Hepatocyte (in vitro differentiated cells): Measurements from ENCODE around the gene BCL10. TPM values are rescaled to one million over a fixed set of nuclear protein-coding genes. Genes with fewer than 3 reads are reported as not detected.

ENCODE experiments used
- DNase-seq: peaks from one replicate; pipeline ENCODE4 v3.0.0-alpha.2; 2016; ENCODE audit warnings: low spot score
- H2AFZ ChIP-seq: fragments of 200-600 bp; sonication (generic); 2 replicates; pipeline ENCODE4 v1.6.0; 2016; ENCODE audit warnings: antibody characterized with exemption, mild to moderate bottlenecking
- H3K27ac ChIP-seq: fragments of 200-600 bp; sonication (generic); 2 replicates; pipeline ENCODE4 v1.5.1; 2016; ENCODE audit warnings: mild to moderate bottlenecking
- H3K27me3 ChIP-seq: fragments of 200-600 bp; sonication (generic); 2 replicates; pipeline ENCODE4 v1.6.1; 2016
- H3K36me3 ChIP-seq: fragments of 200-600 bp; sonication (generic); replicated peaks from 2 replicates; pipeline ENCODE4 v1.5.1; 2016; ENCODE audit warnings: low read depth; ENCODE audit not compliant: insufficient read depth
- H3K4me1 ChIP-seq: fragments of 200-600 bp; sonication (generic); 2 replicates; pipeline ENCODE4 v1.5.1; 2016; ENCODE audit warnings: mild to moderate bottlenecking, moderate library complexity; ENCODE audit not compliant: insufficient read depth
- H3K4me2 ChIP-seq: fragments of 200-600 bp; sonication (generic); 2 replicates; pipeline ENCODE4 v1.6.0; 2016
- H3K4me3 ChIP-seq: fragments of 200-600 bp; sonication (generic); 2 replicates; pipeline ENCODE4 v1.5.1; 2016; ENCODE audit warnings: mild to moderate bottlenecking
- H3K79me2 ChIP-seq: fragments of 200-600 bp; sonication (generic); 2 replicates; pipeline ENCODE4 v1.6.0; 2017; ENCODE audit warnings: mild to moderate bottlenecking
- H3K9me2 ChIP-seq: fragments of 200-600 bp; sonication (generic); replicated peaks from 2 replicates; pipeline ENCODE4 v1.6.0; 2017; ENCODE audit warnings: mild to moderate bottlenecking; ENCODE audit not compliant: insufficient read depth
- H3K9me3 ChIP-seq: fragments of 200-600 bp; sonication (generic); 2 replicates; pipeline ENCODE4 v1.5.1; 2016; ENCODE audit warnings: low read depth, mild to moderate bottlenecking
- H4K20me1 ChIP-seq: fragments of 200-600 bp; sonication (generic); 2 replicates; pipeline ENCODE4 v1.6.0; 2016; ENCODE audit warnings: mild to moderate bottlenecking; ENCODE audit not compliant: insufficient read depth, poor library complexity, severe bottlenecking
- EZH2 ChIP-seq: fragments of 200-600 bp; sonication (generic); IDR thresholded peaks from 2 replicates; pipeline ENCODE4 v1.6.1; 2016; ENCODE audit warnings: antibody characterized with exemption, mild to moderate bottlenecking, borderline replicate concordance
- EZH2phosphoT487 ChIP-seq: fragments of 200-600 bp; sonication (generic); IDR thresholded peaks from one replicate; pipeline ENCODE4 v1.6.1; 2018; ENCODE audit warnings: antibody characterized with exemption, mild to moderate bottlenecking, low read depth, moderate library complexity; ENCODE audit not compliant: unreplicated experiment, severe bottlenecking
- WGBS: methylation state at CpG from one replicate; pipeline ENCODE4 v1.1.6; 2016; ENCODE audit warnings: low lambda C conversion rate; ENCODE audit errors: missing lambda C conversion rate; 5-methylcytosine and 5-hydroxymethylcytosine counted together
- polyA plus RNA-seq: library from polyadenylated mRNA; unstranded; fragments of >200 nt; fragmentation: Nextera tagmentation; extraction: Ambion mirVana; gene quantifications from 2 replicates; pipeline ENCODE4 v1.2.1, GENCODE V29; 2016
- total RNA-seq: library from RNA; depleted of rRNA; stranded (reverse); fragments of >200 nt; gene quantifications from 2 replicates; pipeline ENCODE4 v1.2.3, GENCODE V29; 2014
- TF ChIP-seq, protein P1 (sequence below): fragments of 200-600 bp; sonication (generic); IDR thresholded peaks from 2 replicates; pipeline ENCODE4 v1.5.1; 2016; ENCODE audit warnings: antibody characterized with exemption, mild to moderate bottlenecking; ENCODE audit not compliant: poor library complexity

The BCL10 gene
- total and polyA plus RNA-seq, 2 experiments from 2014 or later, result 25.9 to 33.5 TPM

DNA sequence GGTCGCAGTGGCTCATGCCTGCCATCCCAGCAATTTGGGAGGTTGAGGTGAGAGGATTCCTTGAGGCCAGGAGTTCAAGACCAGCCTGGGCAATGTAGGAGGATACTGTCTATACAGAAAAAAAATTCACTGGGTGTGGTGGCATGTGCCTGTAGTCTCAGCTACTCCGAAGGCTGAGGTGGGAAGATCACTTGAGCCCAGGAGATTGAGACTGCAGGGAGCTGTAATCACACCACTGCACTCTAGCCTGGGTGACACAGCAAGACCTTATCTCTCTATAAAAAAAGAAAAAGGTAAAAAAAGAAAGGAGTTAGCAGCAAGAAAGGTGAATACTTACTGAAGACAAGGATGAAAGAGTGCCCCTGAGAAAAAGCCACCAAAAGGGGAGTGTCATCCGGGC, 23.7 kb upstream of the BCL10 start:
- Histone ChIP-seq H2AFZ (no peak overlapping the region), H4K20me1 (no peaks in the 10 kb centered on the region), H3K9me2 (no peaks in the 10 kb centered on the region), H3K27me3 (no peaks in the 10 kb centered on the region), H3K79me2 (no peaks in the 10 kb centered on the region), H3K36me3 (no peaks in the 10 kb centered on the region), H3K4me1 (peaks cover 7% of the 10 kb centered on the region), H3K4me2 (no peak overlapping the region), H3K9me3 (no peaks in the 10 kb centered on the region), H3K4me3 (no peak overlapping the region), H3K27ac (no peak overlapping the region)
- no peak for DNase-seq
- WGBS, result 68% methylated on average over 3 of the region's 3 CpGs
- TF ChIP-seq EZH2, result no peak
- TF ChIP-seq, protein P1, sequence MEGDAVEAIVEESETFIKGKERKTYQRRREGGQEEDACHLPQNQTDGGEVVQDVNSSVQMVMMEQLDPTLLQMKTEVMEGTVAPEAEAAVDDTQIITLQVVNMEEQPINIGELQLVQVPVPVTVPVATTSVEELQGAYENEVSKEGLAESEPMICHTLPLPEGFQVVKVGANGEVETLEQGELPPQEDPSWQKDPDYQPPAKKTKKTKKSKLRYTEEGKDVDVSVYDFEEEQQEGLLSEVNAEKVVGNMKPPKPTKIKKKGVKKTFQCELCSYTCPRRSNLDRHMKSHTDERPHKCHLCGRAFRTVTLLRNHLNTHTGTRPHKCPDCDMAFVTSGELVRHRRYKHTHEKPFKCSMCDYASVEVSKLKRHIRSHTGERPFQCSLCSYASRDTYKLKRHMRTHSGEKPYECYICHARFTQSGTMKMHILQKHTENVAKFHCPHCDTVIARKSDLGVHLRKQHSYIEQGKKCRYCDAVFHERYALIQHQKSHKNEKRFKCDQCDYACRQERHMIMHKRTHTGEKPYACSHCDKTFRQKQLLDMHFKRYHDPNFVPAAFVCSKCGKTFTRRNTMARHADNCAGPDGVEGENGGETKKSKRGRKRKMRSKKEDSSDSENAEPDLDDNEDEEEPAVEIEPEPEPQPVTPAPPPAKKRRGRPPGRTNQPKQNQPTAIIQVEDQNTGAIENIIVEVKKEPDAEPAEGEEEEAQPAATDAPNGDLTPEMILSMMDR, result no peak
- TF ChIP-seq EZH2phosphoT487, result no peak

DNA sequence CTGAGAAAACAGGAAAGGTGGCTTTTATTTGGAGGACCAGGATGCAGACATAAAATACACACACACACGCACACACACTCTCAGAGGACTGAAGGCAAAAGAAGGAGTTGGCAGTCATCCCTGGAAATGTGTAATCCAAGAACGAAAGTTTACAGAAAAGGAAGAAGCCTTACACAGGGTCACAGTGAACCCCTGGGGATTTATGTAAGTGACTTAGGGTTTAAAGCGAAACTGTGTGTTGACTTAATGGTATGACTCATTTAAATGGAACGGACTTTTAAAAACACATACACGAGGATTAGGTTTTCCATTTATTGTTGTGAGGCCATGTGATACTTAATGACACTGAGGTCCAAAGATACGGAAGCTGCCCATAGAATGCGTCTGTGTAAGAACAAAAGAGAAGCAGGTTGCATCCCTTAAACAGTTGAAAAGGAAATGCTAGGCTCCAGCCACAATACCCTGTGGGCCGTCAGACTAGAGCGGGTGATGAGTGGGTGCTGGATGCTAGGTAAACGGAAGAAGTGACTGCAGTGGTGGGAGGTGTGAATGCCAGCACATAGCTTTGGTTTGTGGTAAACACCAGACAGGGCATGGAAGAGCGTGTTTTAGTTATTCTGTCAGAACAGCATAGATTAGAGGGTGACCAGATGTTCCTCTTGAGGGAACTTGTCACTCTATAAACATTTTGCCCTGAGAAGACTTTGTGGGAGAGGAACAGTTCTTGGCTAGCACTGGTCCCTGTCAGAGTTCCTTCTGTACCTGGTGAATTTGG, 21.6 kb upstream of the BCL10 start:
- DNase-seq, result peak; percentile 83
- Histone ChIP-seq H2AFZ (no peak overlapping the region), H3K4me3 (no peak overlapping the region)

DNA sequence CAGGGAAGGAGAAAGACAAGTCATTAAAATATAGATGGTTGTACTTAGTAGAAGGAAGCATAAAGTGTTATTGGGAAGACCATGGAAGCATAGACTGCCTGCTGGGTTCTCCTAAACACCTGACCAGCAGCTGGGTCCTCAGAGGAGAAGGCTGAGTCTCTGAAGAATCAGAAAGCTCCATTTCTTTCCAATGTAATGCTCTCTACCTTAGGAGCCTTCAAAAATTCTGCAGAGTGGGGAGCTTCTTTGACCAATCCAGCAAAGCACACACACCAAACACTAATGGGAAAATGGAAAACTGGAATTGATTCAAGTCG, 21.1 kb upstream of the BCL10 start:
- TF ChIP-seq, protein P1, result no peak
- TF ChIP-seq EZH2phosphoT487, result no peak
- TF ChIP-seq EZH2, result no peak
- Histone ChIP-seq H3K27ac (peak overlapping the region; percentile 71), H3K27me3 (no peaks in the 10 kb centered on the region), H2AFZ (no peak overlapping the region), H3K79me2 (no peaks in the 10 kb centered on the region), H3K9me3 (no peaks in the 10 kb centered on the region), H3K4me1 (peaks cover 7% of the 10 kb centered on the region), H4K20me1 (no peaks in the 10 kb centered on the region), H3K9me2 (no peaks in the 10 kb centered on the region), H3K4me3 (no peak overlapping the region), H3K4me2 (peak overlapping the region; percentile 56), H3K36me3 (no peaks in the 10 kb centered on the region)
- 21% methylated on average over 1 of the region's 1 CpG for WGBS
- no peak for DNase-seq

More for the DNA sequence above, 21.6 kb upstream of the BCL10 start:
- peaks cover 7% of the 10 kb centered on the region for H3K4me1 ChIP-seq
- WGBS, result 27% methylated on average over 11 of the region's 11 CpGs
- H4K20me1 ChIP-seq, result no peaks in the 10 kb centered on the region
- H3K27ac ChIP-seq, result peak overlapping the region; percentile 78
- no peaks in the 10 kb centered on the region for H3K9me2 ChIP-seq
- H3K4me2 ChIP-seq, result peak overlapping the region; percentile 56
- H3K27me3 ChIP-seq, result no peaks in the 10 kb centered on the region
- H3K36me3 ChIP-seq, result no peaks in the 10 kb centered on the region
- H3K79me2 ChIP-seq, result no peaks in the 10 kb centered on the region
- no peak for TF ChIP-seq EZH2
- TF ChIP-seq, protein P1, result no peak
- TF ChIP-seq EZH2phosphoT487, result no peak
- no peaks in the 10 kb centered on the region for H3K9me3 ChIP-seq
